NCI-H446 treated with DMSO at 0.1 percent for 48 hours (cell line): ENCODE results near the gene SOX6.
"Not testable (repeated sequence)": the region's sequence is repeated elsewhere in the genome, so short reads cannot be mapped to it uniquely, and the experiment has no call there.

ENCODE experiments used
- DNase-seq: peaks from one replicate; lab custom pipeline; 2025; lab: John Stamatoyannopoulos, UW

The SOX6 gene

DNA sequence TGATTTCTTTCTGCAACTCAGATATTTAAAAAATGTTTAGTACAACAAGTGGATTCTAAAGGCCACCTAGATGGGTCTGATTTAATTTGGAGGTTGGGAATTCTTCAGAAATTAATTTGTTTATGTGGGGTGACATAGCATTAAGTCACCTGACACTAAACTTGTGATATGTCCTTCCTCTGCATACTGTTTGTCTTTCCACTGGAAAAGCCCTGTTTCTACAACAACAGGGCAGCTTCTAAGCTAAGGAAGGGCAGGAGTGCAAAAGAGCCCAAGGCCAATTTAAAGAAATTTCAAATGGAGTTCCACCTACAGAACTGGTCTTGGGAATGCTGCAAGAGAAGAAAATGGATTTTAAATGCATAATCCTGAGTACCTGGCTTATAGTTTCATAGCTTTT is 319.2 kb downstream of the SOX6 start:
- no peak for DNase-seq

DNA sequence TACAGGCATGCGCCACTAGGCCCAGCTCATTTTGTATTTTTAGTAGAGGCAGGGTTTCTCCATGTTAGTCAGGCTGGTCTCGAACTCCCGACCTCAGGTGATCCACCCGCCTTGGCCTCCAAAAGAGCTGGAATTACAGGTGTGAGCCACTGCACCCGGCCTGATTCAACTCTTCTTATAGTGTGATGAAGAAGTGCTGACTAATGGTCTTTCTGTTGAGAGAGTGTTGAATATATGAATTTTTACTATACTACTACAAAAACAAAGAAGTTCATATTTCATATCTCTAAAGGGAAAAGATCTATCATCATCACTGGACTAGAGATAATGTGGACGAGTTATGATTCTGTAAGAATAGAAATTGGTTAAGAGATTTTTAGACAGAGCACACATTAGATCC is 320.1 kb downstream of the SOX6 start:
- no peak for DNase-seq

DNA sequence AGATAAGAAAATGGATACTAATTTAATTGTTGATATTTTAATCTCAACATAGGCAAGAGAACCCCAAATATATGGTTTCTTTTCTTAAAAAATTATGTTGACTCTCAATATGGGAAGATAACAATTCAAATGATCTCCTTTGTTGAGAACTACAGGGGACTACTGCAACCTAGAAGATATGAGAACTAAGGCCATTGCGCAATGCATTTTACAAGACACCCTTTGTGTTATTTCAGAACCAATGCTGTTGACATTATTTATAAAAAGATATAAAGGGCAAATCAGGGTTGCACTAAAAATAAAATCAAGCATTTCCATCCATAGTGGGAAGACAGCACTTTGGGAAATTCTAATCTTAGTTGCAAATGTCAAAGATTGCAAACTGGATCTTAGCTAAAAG is 322.3 kb downstream of the SOX6 start:
- DNase-seq: no peak

DNA sequence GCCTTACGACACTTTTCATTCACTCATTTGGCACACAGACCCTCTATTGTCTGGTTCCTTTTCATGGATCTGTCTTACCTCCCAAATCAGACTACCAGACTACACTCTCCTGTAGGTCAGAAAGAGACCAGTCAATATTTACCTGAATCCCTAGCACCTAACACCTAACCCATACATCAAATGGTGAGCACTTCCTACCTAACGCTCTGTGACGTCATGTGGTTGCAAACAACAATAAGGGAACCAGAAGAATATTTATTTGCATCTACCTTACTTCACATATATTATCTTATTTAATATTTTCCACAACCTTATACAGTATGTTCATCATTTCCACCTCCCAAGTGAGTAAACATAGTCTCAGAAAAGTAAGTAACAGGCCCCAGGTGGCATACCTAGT is 323.4 kb downstream of the SOX6 start:
- DNase-seq: no peak

DNA sequence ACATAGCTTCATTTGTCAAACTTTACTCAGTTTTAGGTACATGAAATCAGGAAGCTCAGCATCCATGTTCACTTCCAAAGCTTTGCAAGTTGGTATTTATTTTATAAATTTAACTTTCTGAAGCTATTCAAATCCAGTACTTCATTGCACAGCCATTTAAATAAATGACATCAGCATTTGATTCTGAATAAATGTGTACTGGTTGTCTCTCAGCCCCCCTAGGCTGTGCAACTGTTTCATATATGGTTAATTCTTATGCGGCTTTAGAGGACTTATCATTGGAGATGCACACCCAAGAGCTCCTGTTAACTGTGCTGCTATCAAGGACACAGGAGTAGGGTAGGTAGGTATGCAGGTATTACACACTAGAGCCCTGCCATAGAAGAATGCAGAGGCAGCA is 325.1 kb downstream of the SOX6 start:
- no peak for DNase-seq

DNA sequence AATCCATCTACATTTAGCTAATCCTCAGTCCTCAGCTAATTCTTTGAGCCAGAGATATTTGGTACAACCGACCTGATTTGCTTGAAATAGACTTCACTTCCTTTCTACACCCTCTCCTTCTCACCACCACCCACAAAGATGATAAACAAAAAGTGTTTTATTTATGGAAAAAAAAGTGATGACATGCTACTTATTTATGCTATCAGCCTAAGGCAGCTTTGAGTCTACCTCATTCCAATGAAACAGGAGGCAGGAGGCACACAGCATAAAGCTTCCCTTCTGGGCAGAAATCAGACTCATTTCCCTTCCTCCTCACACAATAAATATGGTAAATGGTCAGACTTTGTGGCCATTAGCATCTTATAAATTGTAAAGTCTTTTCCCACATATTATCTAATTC is 325.7 kb downstream of the SOX6 start:
- DNase-seq: no peak

DNA sequence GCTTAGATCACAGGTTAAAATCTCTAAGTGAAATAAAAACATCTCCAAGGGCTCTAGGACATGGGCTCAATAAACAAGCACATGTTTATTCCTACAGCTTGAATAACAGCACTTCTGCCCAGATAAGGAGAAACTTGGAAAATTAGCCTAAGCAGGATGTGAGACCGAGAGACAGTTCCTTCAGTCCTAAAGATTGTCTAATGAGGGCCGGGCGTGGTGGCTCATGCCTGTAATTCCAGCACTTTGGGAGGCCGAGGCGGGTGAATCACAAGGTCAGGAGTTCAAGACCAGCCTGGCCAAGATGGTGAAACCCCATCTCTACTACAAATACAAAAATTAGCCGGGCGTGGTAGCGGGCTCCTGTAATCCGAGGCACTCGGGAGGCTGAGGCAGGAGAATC is 327.2 kb downstream of the SOX6 start:
- not testable (repeated sequence) for DNase-seq

- no peak for DNase-seq
Measured at GRCh38 chr11:16028419-16028818, 327.9 kb downstream of the SOX6 start.

DNA sequence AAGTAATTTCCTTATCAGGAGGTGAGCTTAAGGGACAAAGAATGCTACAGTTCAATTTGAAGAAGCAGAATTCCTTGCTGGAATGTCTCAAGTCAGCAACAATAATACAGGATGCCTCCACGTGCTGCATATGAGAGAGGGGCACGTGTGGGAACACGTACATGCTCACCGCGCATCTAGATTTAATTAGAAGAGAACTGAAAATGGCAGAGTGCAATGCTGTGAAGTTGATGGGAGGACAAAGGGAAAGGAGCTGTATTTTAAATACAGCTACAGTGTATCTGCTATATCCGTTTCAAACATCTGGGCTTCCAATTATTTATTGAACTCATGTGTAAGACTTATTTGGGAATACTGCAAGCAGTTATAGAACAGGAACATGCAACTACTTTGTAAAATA is 328.7 kb downstream of the SOX6 start:
- DNase-seq: no peak

DNA sequence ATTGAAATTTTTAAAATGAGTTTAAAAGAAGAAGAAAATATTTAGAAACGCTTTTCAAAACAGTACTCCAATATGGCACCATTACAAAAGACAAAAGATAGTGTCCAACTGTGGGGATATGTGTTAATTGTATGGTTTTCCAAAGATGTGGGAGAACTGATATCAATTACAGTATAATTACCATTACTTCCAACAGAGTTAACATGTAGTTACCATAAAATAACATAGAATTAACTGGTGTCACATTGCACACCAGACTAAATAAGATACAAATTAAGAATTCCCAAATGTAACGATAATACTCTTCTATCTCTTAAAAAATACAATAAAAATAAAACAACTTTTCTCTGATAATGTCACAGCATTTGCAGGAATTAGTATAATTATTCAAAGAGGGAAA is 329.5 kb downstream of the SOX6 start:
- no peak for DNase-seq

- no peak for DNase-seq
Measured at GRCh38 chr11:16018931-16019330, 337.4 kb downstream of the SOX6 start.

DNA sequence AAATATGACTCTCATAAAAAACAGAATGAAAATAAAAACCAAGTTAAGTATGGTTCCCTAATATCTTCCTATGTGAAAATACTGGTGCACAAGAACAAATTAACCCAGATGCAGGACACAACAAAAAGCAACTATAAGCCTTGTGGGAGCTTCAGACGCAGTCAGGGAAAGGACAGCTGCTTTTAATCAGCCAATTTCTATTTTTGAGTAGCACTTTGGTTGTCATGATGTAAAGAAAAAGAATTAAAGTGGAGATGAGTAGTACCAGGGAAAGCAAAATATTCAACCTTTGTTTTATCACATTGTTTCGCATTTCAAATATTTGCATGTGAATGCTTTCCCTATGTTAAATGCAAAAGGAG is 339.9 kb downstream of the SOX6 start:
- DNase-seq: no peak

- DNase-seq: no peak
Measured at GRCh38 chr11:16015741-16016467, 340.4 kb downstream of the SOX6 start.

- DNase-seq: no peak
Measured at GRCh38 chr11:16013649-16014275, 342.6 kb downstream of the SOX6 start.

DNA sequence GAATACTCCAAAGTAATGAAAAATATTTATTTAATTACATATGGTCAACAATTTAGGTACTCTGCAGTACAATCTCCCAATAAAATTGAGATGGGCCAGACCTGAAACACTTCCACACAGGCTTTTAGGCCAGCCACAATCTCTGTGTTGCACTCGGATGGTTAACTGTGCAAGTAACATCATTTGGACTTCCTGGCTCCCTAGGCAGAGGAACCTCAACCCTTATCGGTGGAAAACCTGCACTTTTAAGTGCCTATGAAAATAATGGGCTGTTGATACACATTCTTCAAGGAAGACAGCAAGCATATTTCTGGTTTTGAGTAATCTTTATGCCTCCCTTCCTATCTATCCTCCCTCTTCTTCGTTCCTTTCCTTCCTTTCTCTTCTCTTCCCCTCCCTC is 343.1 kb downstream of the SOX6 start:
- DNase-seq: no peak

GRCh38 chr11:16012125-16012751 is 344.1 kb downstream of the SOX6 start:
- no peak for DNase-seq

DNA sequence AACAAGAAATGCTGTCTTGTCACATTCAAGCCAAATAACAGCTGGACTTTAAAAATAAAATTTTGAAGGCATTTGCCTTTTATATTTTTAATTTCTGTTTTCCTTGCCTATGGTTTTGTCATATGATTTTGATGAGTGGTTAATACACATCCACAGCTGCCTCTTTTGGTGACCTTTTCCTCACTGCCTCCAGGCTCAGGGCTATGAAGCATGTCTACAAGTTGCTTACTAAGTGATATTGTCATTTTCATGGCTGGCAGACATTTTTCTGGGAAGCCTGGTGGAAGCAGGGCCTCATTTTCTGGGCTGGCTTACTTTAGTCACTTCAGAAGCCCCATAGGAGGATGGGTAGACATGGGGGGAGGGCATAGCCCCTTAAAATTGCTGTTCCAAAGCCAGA is 344.9 kb downstream of the SOX6 start:
- no peak for DNase-seq

DNA sequence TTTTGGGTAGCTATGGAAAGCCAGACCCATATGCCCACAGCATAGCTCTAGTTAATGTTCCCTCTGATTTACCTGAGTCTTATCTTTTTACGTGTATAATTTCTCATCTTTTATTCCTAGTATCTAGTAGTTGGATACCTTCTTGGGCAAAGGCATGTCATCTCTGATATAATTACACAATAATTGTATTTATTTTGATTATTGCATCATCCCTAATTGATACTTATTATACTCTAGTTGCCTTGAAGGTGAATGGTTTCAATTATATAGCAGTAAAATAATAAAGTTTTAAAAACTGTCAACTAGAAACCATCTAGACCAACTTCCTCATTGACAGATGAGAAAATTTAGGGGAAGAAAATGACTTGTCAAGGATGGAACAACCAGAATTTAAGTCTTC is 347.3 kb downstream of the SOX6 start:
- no peak for DNase-seq

DNA sequence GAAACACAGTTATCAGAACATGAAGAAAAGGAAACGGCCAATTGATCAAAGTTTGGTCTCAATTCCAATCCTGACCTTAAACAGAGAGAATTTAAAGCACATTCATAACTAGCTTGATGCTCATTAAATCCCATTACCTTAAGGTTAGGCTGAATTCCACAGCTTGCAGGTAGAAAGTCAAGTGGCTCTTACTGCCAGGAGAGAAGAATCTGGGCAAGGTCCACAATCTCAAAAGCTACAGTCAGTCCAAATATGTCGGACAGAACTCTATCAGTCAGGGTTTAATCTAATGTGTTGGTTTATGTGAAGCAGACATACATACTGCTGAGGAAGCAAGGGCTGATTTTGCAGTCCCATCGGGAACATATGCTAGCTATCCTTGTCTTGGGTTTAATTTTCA is 348.8 kb downstream of the SOX6 start:
- no peak for DNase-seq

GRCh38 chr11:16002942-16003341 is 353.4 kb downstream of the SOX6 start:
- DNase-seq: no peak

DNA sequence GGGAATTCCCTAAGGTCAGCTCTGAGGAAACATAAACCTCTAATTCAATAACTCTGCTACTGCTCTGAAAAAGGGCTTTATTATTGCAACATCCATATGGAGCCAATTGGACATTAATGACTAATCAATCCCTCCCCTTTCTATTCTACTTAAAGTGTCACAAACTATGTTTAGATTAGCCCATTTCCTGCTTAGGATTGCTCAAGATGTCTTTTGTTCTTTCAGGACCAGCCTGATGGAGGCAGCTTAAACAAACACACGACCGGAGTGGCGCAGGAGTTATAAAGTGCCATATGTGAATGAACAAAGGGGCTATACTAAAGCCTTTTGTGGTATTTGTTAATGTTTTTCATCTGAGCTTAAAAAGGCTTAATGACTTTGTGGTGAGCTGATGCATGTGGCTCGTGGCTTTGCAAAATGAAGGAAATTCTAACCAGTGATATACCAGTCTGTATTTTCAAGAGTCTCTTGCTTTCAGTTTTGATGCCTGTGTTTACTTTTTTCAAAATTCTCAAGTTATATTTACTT is 354.4 kb downstream of the SOX6 start:
- no peak for DNase-seq

GRCh38 chr11:16001044-16001568 is 355.2 kb downstream of the SOX6 start:
- DNase-seq: no peak

GRCh38 chr11:16000065-16000464 is 356.3 kb downstream of the SOX6 start:
- DNase-seq: no peak
